OCI-LY1 (cell line): ENCODE data around the gene CFAP97D2.
"Not testable (repeated sequence)": the region's sequence is repeated elsewhere in the genome, so short reads cannot be mapped to it uniquely, and the experiment has no call there.

Source experiments
- H2AFZ ChIP-seq: fragments of 200-600 bp; sonication (generic), shearing (Covaris generic); 2 replicates; pipeline ENCODE4 v1.6.0; 2014; ENCODE audit warnings: antibody characterized with exemption, mild to moderate bottlenecking, low read length
- H3F3A ChIP-seq: fragments of 200-600 bp; sonication (generic), shearing (Covaris generic); 2 replicates; pipeline ENCODE4 v1.6.0; 2014; ENCODE audit warnings: mild to moderate bottlenecking, antibody characterized with exemption, low read length, moderate library complexity; ENCODE audit not compliant: insufficient read depth
- H3K27ac ChIP-seq: fragments of 200-600 bp; sonication (generic); 2 replicates; pipeline ENCODE4 v1.5.1; 2014; ENCODE audit warnings: low read length, mixed run types, mild to moderate bottlenecking, low read depth; ENCODE audit not compliant: poor library complexity, severe bottlenecking
- H3K27me3 ChIP-seq: fragments of 200-600 bp; sonication (generic); 2 replicates; pipeline ENCODE4 v1.6.0; 2014; ENCODE audit warnings: antibody characterized with exemption, mild to moderate bottlenecking, low read length, moderate library complexity; ENCODE audit not compliant: insufficient read depth
- H3K36me3 ChIP-seq: fragments of 200-600 bp; sonication (generic); 2 replicates; pipeline ENCODE4 v1.6.1; 2014; ENCODE audit warnings: mild to moderate bottlenecking, antibody characterized with exemption, low read length, moderate library complexity, mixed read lengths; ENCODE audit not compliant: insufficient read depth
- H3K4me1 ChIP-seq: fragments of 200-600 bp; sonication (generic); 2 replicates; pipeline ENCODE4 v1.5.1; 2014; ENCODE audit warnings: mild to moderate bottlenecking, low read length, moderate library complexity; ENCODE audit not compliant: insufficient read depth, severe bottlenecking
- H3K4me2 ChIP-seq: fragments of 200-600 bp; sonication (generic), shearing (Covaris generic); 2 replicates; pipeline ENCODE4 v1.6.1; 2014; ENCODE audit warnings: low read length
- H3K4me3 ChIP-seq: fragments of 200-600 bp; sonication (generic); 2 replicates; pipeline ENCODE4 v1.5.1; 2014; ENCODE audit warnings: low read length, low read depth, mild to moderate bottlenecking, mixed read lengths; ENCODE audit not compliant: poor library complexity, severe bottlenecking
- H3K79me2 ChIP-seq: fragments of 200-600 bp; shearing (Covaris generic); 2 replicates; pipeline ENCODE4 v1.6.1; 2016; ENCODE audit warnings: mixed run types, low read length, mixed read lengths; ENCODE audit not compliant: insufficient read depth
- H3K9ac ChIP-seq: fragments of 200-600 bp; sonication (generic), shearing (Covaris generic); 2 replicates; pipeline ENCODE4 v1.6.1; 2014; ENCODE audit warnings: mild to moderate bottlenecking, low read length, mixed read lengths
- H3K9me2 ChIP-seq: fragments of 200-600 bp; sonication (generic), shearing (Covaris generic); 2 replicates; pipeline ENCODE4 v1.6.1; 2014; ENCODE audit warnings: low read depth, mild to moderate bottlenecking, low read length, mixed read lengths
- H3K9me3 ChIP-seq: fragments of 200-600 bp; shearing (Covaris generic); 2 replicates; pipeline ENCODE4 v1.6.1; 2014; ENCODE audit warnings: low read length, mixed read lengths
- H4K20me1 ChIP-seq: fragments of 200-600 bp; sonication (generic), shearing (Covaris generic); 2 replicates; pipeline ENCODE4 v1.6.0; 2016; ENCODE audit warnings: mild to moderate bottlenecking, low read length; ENCODE audit not compliant: insufficient read depth
- EZH2 ChIP-seq: fragments of 200-600 bp; sonication (generic), shearing (Covaris generic); IDR thresholded peaks from 2 replicates; pipeline ENCODE4 v1.8.0; 2017; ENCODE audit warnings: borderline replicate concordance, mixed run types, mild to moderate bottlenecking, antibody characterized with exemption, low read length, moderate library complexity, mixed read lengths
- TF ChIP-seq, protein P1 (sequence below): fragments of 200-600 bp; sonication (generic), shearing (Covaris generic); IDR thresholded peaks from 2 replicates; pipeline ENCODE4 v1.5.1; 2017; ENCODE audit warnings: mild to moderate bottlenecking, antibody characterized with exemption, low read length, moderate library complexity, mixed read lengths

Gene CFAP97D2

DNA sequence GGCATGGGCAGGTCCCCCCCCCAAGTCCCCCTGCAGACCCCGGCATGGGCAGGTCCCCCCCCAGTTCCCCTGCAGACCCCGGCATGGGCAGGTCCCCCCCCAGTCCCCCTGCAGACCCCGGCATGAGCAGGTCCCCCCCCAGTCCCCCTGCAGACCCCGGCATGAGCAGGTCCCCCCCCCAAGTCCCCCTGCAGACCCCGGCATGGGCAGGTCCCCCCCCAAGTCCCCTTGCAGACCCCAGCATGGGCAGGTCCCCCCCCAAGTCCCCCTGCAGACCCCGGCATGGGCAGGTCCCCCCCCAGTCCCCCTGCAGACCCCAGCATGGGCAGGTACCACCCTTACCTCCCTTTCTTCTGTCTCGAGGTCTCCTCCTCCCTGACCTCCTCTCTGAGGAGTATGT is 45.5 kb upstream of the CFAP97D2 start:
- peaks cover 37% of the 10 kb centered on the region for H3K4me1 ChIP-seq
- H2AFZ ChIP-seq, H4K20me1 ChIP-seq, H3K9ac ChIP-seq, H3K4me2 ChIP-seq, H3K36me3 ChIP-seq, H3K27me3 ChIP-seq, H3K9me3 ChIP-seq, H3F3A ChIP-seq, H3K9me2 ChIP-seq, H3K4me3 ChIP-seq, H3K79me2 ChIP-seq, H3K27ac ChIP-seq: not testable (repeated sequence)

GRCh38 chr13:114134111-114134943 is 44.7 kb upstream of the CFAP97D2 start:
- Histone ChIP-seq H3K9ac (no peak overlapping the region), H3F3A (peaks cover 6% of the 10 kb centered on the region; the same call in 1 of the 2 replicates), H3K27me3 (peaks cover 4% of the 10 kb centered on the region; the same call in 1 of the 2 replicates), H3K79me2 (no peaks in the 10 kb centered on the region), H3K27ac (no peak overlapping the region), H3K4me3 (no peak overlapping the region), H3K4me2 (no peak overlapping the region), H3K9me2 (no peaks in the 10 kb centered on the region), H3K9me3 (no peaks in the 10 kb centered on the region), H3K36me3 (no peaks in the 10 kb centered on the region), H3K4me1 (peaks cover 29% of the 10 kb centered on the region), H2AFZ (no peak overlapping the region), H4K20me1 (no peaks in the 10 kb centered on the region)
- TF ChIP-seq EZH2, result no peak
- TF ChIP-seq, protein P1, sequence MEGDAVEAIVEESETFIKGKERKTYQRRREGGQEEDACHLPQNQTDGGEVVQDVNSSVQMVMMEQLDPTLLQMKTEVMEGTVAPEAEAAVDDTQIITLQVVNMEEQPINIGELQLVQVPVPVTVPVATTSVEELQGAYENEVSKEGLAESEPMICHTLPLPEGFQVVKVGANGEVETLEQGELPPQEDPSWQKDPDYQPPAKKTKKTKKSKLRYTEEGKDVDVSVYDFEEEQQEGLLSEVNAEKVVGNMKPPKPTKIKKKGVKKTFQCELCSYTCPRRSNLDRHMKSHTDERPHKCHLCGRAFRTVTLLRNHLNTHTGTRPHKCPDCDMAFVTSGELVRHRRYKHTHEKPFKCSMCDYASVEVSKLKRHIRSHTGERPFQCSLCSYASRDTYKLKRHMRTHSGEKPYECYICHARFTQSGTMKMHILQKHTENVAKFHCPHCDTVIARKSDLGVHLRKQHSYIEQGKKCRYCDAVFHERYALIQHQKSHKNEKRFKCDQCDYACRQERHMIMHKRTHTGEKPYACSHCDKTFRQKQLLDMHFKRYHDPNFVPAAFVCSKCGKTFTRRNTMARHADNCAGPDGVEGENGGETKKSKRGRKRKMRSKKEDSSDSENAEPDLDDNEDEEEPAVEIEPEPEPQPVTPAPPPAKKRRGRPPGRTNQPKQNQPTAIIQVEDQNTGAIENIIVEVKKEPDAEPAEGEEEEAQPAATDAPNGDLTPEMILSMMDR, result no peak

DNA sequence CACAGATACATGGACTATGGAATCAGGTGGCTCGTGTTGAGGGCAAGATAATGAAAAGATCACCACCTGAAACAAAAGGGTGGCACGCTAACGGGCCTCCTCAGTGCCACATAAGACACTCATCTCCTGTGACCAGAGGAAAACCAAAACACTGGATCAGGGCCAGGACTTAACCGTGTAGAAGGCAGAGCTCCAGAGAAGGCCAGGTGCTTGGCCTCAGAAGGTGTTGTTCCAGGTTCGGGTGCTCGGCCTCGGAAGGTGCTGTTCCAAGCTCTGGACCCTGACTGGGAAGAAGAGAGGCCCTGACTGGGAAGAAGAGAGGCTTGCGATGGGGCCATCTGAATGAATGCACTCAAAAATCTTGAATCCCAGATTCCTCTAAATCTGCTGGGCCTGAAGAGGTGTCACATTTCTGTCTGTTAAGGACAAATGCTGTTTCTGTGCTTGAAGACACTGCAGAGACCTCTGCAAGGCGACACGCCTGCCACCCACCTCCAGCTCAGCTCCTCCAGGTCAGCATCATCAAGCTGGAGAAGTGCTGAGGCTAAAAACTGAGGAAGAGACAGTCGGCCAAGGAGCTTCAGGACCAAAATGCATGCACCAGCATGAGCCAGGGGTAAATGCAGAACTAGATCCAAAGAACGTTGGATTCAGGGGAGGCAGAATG is 44.0 kb upstream of the CFAP97D2 start:
- no peak overlapping the region for H2AFZ ChIP-seq

More for the DNA sequence above, 44.0 kb upstream of the CFAP97D2 start:
- H3K79me2 ChIP-seq, result no peaks in the 10 kb centered on the region
- no peaks in the 10 kb centered on the region for H3F3A ChIP-seq
- H4K20me1 ChIP-seq, result no peaks in the 10 kb centered on the region
- H3K4me1 ChIP-seq, result peaks cover 22% of the 10 kb centered on the region
- H3K9me3 ChIP-seq, result no peaks in the 10 kb centered on the region
- no peaks in the 10 kb centered on the region for H3K9me2 ChIP-seq
- H3K4me3 ChIP-seq, result no peak overlapping the region
- H3K27ac ChIP-seq, result no peak overlapping the region
- H3K4me2 ChIP-seq, result no peak overlapping the region
- no peak overlapping the region for H3K9ac ChIP-seq
- H3K27me3 ChIP-seq, result peaks cover 4% of the 10 kb centered on the region; the same call in 1 of the 2 replicates
- H3K36me3 ChIP-seq, result no peaks in the 10 kb centered on the region
- TF ChIP-seq, protein P1, result no peak
- no peak for TF ChIP-seq EZH2
